Activated T-helper 1 cell treated with anti-CD3 and anti-CD28 coated beads, Interleukin-2, amount 50 U/mL, for 16 hours (primary cell): ENCODE measurements around the gene CHPT1.
"Not testable (repeated sequence)": the region's sequence is repeated elsewhere in the genome, so short reads cannot be mapped to it uniquely, and the experiment has no call there.

Experiments used
- DNase-seq, 2 donors: peaks; one replicate each; pipeline ENCODE4 v3.0.0-alpha.2; 2020; ENCODE audit warnings: low read depth in 1 of 2, low spot score in 1 of 2

The CHPT1 gene

DNA sequence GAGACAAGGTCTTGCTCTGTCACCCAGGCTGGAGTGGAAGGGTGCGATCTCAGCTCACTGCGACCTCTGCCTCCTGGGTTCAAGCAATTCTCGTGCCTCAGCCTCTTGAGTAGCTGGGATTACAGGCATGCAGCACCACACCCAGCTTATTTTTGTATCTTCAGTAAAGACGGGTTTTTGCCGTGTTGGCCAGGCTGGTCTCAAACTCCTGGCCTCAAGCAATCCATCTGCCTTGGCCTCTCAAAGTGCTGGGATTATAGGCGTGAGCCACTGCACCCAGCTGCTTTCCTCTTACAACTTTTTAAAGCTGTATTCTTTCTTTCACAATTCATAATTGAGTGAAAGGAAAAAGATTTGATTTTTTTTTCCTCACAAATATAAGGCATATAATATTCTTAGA is 15.8 kb upstream of the CHPT1 start:
- not testable (repeated sequence) for DNase-seq

DNA sequence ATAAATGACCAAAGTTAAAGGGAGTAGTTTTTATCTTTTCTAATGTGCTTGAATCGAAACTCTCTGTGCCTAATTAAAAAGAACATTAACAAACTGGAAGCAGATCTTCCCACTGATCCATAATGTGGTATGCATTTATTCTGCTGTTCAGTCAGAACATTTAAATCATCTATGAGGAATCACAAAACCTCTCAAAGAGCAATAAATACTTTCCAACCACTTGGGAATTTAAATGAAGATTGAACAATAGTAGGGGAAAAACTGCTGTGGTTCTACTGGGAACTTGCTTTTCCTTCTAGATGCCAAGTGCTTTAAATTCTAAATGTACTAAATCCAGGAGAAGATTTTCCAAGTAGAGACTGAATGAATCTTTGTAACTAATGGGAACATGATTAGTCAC is 12.3 kb upstream of the CHPT1 start:
- no peak for DNase-seq

DNA sequence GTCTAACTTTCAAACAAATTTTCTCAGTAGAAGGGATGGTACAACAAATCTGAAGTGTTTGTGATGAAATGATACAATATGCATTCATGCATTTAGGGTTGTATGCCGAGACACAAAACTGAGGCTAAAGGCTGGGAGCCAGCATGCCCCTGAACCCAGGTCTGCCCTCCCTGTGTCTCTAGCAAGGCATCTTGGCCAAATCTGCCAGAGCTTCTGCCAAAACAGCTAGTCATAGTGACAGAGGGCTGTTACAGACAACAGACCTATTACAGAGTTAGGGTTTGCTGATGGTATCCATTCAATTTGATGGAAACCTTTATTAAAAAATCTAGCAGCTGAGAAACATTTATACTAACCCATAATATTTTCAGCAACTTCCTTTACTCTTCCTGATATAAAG is 11.3 kb upstream of the CHPT1 start:
- no peak for DNase-seq

DNA sequence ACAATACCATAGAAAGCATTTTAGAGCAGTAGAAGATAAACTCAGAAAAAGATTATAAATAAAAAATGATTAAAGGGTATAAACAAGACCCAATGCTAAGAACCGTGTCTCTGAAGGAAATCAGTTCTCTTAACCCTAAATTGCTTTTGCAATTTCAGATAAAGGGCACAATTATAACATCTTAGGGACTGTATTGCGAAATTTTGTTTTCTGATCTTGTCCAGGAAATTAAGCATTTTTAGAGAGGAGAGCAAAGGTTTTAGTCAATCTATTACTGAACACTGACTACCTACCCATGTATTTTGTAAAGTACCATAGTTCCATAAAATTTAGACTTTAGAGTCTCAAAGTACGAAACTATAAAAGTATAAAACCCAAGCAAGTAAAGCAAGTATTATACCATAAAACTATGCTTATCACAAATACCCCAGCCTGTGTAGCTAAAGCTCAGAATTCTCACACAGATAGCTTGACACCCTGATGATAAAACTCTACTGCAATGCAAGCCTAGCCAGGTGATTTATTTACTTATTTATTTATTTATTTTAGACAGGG is 6.8 kb upstream of the CHPT1 start:
- DNase-seq = no peak

DNA sequence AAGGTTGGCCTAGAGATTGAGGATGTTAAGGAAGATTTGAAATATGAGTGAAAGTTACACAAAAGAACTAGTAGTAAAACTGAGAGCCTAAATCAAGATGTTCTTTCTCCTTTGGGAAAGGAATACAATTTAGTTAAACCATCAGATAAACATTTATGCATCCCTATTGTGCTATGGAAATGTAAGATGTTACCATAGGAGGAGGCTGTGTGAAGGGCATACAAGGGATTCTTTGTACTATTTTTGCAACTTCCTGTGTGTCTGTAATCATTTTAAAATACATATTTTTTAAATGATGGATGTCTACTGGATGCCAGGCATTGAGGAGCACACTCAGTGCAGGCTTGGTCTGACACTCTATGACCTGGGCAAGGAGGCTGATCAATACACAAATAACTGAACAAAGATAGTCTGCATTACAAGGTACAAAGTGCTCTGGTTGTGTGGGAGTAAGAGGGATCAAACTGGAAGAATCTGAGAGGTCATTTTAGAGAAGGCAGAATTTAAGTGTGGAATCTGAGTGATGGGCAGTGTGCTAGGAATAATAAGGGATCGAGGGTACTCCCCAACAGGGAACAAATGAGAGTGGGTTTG is 5.8 kb upstream of the CHPT1 start:
- DNase-seq = no peak

DNA sequence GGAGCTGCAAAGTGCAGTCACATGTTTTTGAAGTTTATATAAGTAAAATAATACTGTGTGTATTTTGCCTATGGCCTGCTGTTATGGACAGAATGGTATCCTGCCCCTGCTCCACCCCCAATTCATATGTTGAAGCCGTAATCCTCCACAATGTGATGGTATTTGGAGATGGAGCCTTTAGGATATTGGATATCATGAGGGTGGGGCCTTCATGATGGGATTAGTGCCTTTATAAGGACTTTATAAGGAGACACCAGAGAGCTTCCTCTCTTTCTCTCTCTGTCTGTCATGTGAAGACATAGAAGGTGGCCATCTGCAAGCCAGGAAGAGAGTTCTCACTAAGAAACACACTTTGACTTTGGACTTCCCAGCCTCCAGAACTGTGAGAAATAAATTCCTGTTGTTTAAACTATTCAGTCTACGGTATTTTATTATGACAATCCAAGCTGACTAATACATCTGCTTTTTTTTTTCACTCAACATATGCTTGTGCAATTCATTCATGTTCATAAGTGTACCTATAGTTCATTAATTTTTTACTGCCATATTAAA is 3.1 kb upstream of the CHPT1 start:
- no peak for DNase-seq

DNA sequence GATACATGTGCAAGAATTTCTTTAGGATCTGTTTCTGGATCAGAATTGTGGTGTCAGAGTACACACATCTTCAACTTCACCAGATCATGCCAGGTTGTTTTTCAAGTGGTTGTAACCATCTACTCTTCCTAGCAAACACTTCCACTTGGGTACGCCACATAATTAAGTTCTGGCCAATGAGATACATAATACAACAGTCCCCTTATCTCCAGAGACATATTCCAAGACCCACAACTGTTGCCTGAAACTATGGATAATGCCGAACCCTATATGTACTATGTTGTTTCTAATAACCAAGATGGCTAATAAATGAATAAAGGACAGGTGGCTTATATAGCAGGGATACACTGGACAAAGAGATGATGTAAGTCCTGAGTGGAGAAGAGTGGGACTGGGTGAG is 2.5 kb upstream of the CHPT1 start:
- no peak for DNase-seq

DNA sequence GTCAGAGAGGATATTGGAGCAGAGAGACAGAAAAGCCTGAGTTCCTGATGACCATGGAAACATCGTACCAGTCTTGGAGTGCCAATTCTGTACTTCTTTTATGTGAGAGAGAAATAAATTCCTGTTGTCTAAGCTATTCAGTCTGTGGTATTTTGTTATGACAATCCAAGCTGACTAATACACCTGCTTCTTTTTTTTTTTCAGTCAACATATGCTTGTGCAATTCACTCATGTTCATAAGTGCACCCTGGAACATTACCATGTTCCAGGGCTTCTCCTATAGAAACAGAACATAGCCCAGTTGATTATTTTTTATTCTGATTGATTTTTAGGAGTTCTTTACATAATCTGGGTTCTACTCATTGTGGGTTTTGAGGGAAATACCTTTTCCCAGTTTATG is 1.7 kb upstream of the CHPT1 start:
- no peak for DNase-seq

DNA sequence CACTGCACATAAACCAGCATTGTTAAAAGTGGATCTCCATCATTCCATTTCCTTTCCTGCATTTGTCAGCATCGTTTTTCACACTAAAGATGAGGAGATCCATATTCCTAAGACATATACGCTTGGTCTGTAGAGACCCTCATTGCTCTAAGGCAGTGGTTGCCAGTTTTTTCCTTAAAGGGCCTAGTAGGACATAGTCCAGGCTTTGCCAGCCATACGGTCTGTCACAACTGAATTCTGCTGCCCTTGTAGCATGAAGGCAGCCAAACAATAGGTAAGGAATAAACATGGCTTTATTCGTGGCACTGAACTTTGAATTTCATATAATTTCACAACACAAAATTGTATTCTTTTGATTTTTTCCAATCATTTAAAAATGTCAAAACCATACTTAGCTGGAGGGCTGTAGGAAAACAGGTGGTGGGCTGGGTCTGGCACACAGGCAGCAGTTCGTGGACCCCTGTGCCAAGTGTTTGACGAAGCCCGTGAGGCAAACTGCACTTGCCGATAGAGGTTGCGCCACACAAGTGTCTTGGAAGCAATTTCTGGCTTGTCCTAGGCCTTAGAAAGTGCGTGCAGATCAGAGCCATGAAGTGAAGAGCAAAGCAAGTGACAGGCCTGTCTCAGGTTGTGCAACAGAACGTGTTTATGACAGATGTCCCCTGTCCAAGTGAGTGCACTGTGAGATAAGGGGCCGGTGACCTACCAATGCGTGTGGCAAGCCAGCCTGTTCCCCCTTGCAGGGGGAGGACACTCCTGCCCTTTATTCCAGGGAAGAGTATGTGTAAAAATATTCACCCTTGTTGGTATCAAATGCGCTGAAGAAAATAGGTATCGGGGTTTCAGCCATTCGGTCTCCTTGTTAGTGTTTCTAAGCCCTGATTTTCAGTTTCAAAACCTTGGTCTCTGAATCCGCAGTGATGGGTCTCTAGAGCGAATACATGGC is 916 bp upstream of the CHPT1 start:
- DNase-seq = no peak

DNA sequence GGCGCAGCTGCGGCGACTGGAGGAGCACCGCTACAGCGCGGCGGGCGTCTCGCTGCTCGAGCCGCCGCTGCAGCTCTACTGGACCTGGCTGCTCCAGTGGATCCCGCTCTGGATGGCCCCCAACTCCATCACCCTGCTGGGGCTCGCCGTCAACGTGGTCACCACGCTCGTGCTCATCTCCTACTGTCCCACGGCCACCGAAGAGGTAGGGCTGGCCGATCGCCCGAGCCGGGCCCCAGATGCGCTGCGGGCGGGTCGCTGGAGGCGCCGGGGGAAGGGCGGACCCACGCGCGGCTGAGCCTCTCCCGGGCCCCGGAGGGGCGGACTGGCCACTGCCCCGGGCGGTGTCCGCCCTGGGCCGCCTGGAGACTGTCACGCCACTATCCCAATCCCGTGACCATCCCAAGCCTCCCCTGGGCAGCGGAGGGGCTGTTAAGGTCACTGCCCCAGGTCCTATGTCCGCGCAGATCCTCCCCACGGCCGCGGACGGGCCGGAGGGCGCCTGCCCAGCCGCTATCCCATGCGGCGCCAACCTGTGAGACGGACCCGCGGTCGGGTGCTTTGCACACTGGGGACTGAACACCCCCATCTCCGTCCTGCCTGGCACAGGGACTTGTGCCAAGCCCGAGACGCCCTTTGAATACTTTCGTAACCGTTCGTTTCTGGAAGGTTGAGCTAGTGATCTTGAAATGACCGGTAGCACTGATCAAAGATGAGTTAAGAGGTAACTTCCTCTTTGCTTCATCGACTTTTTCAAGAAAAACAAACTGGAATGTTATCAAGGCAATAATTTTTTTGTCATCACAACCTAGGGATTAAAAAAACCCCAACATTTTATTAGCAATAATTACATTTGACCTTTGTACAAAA is 725 bp downstream of the CHPT1 start:
- DNase-seq = peak in 1 of 2 donors; percentile 13

DNA sequence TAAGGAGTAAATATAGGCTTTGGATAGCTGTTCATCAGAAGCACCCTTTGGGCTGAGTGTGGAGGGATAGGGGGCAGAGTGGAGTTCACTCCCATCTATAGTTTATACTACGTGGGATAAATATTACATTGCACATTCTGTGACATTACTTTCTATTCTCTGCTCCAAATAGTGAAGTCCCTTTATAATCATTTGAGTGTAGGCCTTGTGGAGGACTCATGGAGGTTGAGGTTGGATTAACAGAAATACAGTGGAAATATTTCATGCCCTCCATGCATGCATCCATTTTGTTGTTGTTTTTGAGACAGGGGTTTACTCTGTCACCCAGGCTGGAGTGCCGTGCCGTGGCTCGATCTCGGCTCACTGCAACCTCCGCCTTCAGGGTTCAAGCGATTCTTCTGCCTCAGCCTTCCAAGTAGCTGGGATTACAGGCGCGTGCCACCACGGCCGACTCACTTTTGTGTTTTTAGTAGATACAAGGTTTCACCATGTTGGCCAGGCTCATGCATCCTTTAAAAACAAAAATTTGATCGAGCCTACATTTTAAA is 1.4 kb downstream of the CHPT1 start:
- DNase-seq = no peak

DNA sequence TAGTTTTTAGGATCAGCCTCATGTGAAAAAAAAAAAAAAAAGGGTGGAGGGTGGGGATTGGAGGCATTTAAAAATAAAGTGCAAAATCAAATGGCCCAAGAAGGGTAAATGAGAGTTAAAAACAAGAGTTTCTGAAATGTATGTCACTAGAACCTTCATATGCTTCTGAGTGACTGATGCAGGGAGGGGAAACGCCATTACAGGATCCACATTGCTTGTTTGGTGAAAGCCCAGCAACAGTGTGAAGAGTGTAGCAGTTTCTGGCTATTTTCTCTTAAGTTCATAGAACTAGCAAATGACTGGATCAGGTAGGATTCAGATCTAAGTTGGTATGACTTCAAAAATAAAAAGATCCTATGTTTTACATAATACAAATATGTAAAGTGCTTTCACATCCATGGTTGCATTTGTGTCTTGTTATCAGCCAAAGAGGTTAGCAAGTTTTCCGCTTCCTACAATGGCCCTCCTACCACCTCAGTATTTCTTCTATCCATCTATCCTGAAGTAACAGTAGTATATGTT is 2.9 kb downstream of the CHPT1 start:
- DNase-seq = no peak

DNA sequence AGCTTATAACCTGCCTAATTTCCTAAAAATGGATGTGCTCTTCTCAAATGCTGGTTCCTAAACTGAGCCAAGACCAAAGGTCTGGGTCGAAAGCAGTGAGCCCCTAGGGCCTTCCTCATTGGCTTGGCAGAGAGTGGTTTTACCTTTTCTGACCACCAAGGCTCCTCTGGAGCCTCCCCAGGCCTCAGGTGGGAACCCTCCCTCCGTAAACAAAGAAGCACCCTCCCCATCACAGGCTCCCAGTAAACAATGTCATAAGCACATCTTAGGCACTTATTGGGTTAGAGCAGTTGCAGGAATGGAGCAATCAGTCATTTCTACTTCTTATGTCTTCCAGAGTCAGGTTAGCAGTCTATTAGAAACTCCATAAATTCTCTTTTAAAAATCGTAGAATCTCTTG is 6.0 kb downstream of the CHPT1 start:
- DNase-seq = no peak

DNA sequence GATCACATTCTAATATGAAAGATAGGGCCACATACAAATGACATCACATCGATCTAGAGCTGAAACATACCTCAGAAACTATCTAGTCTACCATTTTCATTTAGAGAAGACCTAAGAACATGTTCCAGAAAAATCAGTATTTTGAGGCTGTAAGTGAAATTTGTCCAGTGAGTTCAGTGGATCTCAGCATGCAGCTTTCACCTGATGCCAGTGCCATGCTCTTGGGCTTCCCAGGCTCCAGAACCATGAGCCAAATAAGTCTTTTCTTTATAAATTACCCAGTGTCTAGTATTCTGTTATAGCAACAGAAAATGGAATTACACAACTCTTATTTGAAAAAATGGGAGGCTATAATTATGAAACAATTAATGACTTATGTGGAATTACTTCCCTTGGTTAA is 9.0 kb downstream of the CHPT1 start:
- DNase-seq = no peak

DNA sequence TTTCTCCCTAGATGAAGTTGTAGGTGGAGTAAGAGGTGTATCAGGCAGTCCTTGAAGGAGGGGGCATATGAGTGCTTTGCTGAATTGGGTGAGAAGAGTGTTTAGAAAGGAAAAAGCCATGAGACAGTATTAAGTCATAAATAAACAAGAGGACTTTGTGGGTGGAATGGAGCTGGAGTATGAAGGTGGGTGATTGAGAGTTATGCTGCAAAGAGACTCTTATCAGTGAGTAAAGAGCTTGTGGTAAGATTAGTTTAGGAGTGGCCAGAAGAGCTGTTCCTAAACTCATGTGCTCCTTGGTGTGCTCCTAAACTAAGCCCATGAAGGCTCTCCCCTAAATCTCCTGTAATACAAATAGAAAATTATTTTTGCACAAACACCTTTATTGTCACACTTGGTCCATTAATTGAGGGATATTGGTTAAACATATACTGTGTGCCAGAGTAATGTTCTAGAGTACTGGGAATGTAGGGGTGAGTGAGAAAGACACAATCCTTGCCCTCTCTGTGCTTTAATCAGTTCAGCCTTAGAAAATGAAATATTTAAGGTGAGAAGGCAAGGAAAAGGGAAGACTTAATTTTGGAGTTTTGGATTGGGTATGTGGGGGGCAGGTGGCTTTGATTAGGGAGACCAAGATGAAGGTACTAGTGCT is 9.8 kb downstream of the CHPT1 start:
- DNase-seq = no peak

DNA sequence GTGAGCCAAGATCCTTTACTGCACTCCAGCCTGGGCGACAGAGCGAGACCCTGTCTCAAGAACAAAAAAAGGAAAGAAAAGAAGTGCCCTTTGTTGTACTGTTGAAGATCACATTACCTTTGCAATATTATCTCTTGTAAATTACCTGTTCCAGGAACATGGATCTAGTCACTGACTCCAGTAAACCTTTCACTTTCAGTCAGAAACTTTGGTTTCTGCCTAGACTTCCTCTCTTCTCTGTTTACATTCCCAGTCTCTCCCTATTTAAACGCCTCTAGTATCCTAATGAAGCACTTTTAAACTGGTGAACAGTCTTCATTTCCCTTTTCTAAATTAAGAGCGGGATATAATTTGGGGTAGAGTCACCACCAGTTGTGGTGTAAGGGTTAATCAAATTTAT is 12.8 kb downstream of the CHPT1 start:
- DNase-seq = no peak

DNA sequence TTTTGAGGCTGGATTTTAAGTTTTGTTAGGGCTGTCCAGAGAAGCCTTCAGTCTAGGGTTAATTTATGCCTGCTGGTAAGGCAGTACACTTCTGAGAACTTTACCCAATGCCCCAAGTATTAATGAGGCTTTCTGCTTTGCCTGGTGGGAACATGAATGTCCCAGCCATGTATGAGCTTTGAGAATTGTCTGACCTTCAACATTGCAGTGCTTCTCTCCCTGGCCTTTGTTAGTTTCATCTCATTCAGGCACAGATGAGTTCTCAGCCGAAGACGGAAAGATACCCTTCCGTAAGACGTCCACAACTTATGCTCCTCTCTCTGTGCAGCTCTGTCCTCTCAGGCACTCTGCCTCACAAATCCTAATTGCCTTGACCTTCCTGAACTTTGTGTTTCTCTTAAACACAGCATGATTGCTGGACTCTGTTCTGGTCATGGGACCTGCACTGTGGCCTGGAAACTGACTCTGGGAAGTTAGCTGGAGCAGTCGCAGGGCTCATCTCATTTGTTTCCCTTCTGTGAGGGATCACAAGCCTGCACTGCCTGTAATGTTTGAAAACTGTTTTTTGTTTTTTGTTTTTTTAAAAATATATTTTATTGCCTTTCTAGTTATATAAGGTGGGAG is 15.7 kb downstream of the CHPT1 start:
- DNase-seq = no peak

DNA sequence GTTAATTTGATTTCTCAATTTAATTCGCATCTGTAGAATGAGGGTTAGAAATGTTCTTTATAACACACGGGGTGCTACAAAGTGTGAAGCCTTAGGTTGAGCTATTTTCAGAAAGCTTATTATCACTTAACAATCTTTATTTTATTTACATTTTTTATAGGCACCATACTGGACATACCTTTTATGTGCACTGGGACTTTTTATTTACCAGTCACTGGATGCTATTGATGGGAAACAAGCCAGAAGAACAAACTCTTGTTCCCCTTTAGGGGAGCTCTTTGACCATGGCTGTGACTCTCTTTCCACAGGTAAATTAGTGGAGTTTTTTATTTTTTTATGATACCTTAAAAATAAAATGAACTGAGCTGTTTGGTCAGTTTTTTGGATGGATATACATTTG is 16.5 kb downstream of the CHPT1 start:
- DNase-seq = no peak

DNA sequence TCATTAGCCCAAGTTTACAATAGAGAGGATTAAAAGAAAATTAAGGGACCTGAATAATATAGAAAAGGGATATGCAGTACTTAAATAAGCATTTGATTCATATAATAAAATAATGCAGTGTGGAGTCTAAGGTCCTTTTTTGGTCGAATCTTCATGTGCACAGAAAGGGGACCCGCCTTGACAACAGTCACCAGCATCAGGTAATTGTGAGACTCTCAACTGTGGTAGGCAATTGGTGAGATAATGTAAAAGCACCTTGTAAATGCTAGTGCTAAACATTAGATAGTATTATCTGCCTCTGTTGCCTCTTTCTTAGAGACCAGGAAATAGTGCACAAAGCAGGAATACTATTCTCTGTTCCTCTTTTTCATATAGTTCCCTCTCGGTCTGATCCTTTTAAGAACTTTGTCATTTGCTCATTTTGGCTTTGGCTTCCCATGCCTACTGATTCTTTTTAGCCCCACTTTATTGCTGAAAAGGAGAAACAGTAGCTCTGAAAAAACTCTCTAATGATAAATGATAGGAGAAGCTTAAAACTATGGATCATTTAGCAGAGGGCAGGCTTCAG is 17.5 kb downstream of the CHPT1 start:
- no peak for DNase-seq
